HG02981 (cell line): ENCODE results near the gene MAP3K13.

Experiments
- ATAC-seq: cut with Tn5 transposase; IDR thresholded peaks from one replicate; pipeline ENCODE4 v1.9.1; 2021; ENCODE audit warnings: mild to moderate bottlenecking, moderate library complexity; ENCODE audit not compliant: unreplicated experiment

Gene MAP3K13, protein sequence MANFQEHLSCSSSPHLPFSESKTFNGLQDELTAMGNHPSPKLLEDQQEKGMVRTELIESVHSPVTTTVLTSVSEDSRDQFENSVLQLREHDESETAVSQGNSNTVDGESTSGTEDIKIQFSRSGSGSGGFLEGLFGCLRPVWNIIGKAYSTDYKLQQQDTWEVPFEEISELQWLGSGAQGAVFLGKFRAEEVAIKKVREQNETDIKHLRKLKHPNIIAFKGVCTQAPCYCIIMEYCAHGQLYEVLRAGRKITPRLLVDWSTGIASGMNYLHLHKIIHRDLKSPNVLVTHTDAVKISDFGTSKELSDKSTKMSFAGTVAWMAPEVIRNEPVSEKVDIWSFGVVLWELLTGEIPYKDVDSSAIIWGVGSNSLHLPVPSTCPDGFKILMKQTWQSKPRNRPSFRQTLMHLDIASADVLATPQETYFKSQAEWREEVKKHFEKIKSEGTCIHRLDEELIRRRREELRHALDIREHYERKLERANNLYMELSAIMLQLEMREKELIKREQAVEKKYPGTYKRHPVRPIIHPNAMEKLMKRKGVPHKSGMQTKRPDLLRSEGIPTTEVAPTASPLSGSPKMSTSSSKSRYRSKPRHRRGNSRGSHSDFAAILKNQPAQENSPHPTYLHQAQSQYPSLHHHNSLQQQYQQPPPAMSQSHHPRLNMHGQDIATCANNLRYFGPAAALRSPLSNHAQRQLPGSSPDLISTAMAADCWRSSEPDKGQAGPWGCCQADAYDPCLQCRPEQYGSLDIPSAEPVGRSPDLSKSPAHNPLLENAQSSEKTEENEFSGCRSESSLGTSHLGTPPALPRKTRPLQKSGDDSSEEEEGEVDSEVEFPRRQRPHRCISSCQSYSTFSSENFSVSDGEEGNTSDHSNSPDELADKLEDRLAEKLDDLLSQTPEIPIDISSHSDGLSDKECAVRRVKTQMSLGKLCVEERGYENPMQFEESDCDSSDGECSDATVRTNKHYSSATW

DNA sequence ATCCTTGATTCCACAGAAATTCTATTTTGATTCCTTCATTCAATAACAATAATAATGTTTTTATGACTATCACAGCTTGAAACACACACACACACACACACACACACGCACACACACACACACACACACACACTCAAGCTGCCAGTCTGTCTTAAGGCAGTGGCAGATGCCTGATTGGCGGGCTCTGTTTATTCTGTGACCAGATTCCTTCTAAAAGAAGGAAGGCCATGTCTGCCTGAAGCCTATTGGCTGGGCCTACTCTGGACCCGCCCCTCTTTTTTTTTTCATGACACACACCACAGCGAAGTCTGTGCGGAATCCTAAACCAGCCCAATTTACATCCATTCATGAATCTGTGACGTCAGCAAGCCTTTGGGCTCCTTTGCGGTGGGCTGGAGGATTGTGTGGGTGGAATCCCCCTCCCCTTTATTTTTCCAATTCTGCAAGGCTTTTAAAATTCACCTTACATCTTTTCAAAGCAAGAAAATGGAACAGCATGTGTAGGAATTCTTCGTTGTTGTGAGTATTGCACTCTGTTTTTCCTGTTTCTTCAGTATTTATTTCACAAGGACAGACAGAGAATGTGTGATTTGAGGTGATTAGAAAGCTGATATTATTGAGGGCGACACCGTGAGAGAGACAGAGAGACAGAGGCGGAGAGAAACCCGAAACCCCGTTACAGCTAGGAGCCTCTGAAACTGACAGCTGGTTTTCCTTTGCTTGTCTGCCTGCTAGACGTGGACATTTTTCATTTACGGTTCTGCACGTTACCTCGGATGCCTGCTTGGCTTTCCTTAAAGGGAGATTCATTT, at the start of gene MAP3K13:
Gene MAP3K13 (plus strand): TSS at position 287 of the 812 bp plus-strand sequence. CDS start 65,446 bp downstream, outside the sequence.
- peak; percentile 97 for ATAC-seq

DNA sequence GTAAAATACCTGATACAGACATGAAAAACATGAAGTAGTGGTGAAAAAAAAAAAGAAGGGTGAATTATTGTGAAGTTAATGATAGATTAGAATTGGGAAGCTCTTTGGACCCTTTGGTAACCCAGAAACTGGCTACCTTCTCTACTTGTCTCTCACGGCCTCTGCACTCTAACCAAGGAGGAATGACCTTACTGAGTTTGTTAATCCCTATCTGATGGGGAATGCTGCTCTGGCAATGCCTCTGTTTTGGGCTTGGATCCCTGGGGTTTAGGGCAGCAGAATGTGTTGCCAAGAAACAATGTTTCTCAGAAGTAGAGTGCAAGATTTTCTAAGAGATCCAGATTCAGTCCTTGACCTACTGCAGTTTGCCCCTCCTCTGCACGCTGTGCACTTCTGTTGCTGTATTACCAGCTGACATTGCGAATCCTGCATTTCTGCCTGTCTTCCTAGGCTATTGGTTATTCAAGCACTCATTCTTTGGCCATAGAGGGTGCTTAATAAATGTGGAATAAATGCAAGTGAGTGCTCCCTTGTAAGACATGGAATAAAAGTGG, 49.2 kb upstream of the MAP3K13 start:
- ATAC-seq, result no peak

DNA sequence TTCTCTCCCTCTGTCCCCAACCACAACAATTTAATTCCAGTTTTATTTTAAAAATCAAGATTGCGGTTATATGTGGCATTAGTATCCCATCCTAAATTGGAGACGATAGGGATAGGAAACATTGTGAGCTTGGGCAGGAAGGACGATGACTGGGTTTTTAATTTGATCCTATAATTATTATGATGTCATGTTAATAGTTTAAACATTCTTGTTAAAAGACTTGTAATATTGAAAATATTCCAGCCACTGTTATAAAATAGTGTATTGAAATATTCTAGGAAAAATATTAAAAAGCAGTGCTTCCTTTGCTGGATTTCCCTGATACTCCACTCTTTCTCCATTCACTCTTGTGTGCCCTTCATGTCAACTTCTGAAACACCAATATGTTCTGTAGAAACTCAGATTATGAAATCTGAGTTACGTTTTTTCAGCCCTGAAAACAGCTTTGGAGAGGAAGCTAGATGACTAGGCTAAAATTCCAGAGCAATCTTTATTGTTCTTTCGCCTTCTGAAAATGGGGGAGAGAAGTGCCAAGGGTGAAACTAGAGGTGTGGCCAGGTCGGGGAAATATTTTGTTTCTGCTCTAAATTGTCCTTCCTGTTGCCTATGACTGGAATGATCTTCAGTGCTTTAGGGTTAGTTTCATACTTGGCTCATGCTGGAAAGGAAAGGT, 46.1 kb upstream of the MAP3K13 start:
- ATAC-seq, result no peak

DNA sequence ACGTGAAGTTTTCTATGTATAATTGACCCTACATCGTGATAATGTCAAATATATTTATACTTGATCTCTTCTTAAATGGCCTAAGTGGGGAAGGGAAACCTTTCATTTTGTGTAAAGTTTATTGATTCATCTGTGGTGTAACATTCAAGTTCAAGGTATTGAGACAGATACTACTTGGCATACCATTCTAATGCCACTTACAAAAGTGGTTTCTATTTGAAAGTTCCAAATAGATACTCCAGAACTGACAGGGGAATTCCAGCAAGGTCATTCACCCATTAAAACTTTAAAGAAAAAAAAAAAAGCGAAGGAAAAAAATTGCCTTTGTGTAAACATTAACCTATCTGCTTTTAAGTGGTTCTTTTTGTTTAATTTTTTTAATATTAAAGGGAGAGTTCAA, 45.3 kb upstream of the MAP3K13 start:
- peak; percentile 35 for ATAC-seq

DNA sequence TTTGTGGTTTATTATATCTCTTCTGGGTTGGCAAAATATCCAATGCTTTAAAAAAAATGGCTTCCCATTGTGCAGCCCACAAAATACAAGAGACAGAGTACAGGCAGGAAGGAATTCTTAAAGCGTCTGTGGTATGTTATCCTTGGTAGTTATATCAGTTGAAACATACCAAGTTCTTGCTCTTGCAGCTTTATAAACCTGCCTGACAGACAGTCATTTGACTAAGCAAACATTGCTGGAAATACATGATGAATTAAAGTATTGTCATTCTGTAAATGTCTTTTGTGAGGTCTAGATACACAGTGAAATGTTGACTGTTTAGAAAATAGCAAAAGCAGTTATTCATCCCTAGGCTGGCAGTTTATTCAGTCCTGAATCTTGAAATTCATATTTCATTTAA, 44.8 kb upstream of the MAP3K13 start:
- ATAC-seq, result no peak

DNA sequence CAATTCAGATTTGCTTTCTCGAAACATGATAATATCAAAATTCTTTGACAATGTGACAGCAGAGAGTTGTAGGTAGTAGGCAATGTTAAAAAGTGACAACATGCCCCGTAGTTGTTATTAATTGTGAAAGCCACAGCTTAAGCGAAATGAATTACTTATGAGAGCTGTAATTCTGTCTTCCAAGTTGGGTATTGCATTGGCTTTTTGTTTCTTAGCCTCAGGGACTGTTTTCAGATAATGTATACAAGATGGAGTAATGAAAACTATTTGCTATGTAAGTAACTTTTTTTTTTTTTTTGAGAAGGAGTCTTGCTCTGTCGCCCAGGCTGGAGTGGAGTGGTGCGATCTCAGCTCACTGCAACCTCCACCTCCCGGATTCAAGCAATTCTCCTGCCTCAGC, 43.1 kb upstream of the MAP3K13 start:
- ATAC-seq, result no peak

DNA sequence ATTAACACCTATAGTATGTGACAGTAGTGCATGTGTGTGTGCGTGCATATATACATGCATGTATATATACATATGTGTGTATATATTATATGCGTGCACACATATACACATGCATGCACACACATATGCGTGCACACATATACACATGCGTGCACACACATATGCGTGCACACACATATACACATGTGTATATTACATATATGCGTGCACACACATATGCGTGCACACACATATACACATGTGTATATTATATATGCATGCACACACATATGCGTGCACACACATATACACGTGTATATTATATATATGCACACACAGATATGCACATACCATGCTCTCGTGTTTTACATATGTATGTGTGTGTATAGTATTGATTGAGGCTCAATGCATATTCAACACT, 42.0 kb upstream of the MAP3K13 start:
- ATAC-seq, result no peak

DNA sequence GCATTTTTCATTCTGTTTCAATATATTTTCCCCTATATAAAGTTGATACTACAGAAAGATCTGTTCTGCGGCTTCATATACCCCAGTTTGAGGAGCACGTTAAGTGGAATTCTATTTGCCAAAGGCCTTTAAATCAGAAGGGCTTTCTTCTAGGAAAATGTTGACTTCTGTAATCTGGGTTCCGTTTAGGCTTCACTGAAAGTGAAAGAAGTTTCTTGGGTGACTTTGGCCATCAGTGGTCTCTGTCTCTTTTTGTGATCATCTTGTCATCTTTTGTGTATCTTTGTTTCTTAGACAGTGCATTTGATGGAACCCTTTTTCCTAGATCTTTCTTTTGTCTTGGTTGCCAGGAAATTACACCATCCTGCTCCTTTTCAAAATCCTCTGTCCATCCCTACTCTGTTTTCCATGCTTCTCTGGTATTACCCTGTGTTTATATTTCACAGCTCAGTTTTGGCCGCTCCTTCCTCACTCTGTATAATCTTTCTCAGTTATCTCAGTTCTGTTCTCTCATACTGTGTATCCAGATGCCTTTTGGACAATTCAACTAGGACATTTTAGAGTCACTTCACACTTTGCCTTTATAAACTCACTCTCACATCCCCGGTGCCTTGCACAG, 40.7 kb upstream of the MAP3K13 start:
- no peak for ATAC-seq

DNA sequence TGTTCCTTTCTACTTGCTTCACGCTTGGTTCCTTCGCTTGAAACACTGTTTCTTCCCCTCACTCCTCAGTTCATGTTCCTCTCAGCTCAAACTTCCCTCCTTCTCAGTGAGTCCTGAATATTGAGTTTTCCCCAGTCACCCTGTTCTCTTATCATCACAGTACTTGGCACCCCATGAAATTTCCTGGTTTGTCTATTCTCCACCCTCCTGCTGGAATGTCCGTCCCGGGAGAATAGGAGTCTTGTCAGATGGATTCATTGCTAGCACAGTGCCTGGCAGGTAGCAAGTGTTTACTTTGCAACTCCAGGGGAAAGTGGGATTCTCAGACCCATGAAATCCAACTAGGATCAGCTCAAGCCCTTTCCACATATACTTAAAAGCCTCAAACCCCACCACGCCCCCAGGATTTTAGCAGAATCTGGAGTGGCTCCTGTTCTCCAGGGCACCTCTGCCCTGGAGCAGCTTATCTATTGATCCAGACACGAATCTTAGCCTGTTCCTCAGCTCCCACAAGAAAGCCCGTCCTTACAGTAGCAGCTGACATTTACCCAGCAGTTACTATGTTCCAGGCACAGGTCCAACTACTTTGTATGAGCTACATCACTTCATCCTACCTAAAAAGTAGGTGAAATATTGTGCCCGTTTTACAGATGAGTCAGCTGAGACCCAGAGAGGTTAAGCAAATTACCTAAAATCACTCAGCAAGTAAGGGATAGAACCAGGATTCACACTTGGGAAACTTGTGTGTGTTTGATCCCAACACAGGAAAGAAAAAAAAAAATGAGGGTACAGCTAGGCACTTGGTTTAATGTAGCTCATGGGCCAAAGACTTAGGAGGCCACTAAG, 36.8 kb upstream of the MAP3K13 start:
- ATAC-seq, result no peak

DNA sequence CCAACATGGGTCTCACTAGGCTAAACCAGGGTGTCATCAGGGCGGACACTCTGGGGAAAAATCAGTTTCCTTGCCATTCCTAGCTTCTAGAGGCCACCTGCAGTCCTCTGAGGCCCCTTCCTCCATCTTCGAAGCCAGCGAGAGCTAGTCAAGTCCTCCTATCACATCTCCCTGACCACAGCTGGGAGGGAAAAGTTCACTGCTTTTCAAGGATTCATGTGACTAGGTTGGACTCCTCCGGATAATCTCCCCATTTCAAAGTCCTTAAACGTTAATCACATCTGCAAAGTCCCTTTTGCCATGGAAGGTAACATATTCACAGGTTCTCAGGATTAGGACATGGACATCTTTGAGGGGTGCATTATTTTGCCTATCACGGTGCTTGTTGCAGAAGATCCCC, 35.9 kb upstream of the MAP3K13 start:
- ATAC-seq, result no peak

DNA sequence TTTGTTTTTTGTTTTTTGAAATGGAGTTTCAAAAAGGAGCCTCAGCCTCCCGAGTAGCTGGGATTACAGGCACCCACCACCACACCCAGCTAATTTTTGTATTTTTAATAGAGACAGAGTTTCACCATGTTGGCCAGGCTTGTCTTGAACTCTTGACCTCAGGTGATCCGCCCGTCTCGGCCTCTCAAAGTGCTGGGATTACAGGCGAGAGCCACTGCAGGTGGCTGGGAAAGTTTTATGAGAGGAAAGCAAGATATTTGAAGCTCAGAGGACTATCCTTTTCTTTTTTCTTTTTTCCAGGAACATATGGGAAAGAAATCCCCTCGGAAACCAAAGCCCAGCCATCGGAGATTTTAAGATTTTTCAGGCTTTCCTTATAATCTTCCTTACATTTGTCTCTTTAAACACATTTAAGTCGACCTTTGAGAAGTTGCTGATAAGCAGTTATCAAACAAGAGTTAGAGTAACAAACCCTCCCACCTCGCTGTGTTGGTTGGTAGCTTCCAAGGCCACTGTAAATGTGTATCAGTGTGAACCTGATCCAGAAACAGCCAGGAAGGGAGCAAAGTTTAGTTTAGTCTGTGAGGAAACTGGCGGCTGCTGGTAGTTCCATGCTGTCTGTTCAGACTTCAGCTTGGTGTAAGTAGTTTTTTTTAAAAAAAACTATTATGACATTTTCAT, 34.5 kb upstream of the MAP3K13 start:
- ATAC-seq, result no peak

DNA sequence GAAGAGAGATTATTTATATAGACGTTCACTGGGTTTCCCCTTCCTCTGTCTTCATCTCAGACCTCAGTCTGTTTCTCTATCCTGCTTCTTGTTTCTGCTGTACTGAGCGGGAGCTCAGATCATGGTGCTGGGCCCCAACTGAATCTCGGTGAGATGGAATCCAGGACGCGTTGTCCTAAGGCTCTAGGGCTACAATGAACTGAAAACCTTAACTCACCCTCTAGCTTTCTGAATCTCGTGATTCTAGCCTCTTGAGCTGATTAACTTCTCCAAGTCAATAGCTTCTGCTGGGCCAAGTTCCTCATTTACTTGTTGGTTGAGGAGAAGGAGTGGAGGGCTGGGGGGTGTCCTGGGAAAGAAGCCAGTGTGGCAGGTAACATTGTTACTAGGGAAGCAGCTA, 32.7 kb upstream of the MAP3K13 start:
- ATAC-seq, result no peak

DNA sequence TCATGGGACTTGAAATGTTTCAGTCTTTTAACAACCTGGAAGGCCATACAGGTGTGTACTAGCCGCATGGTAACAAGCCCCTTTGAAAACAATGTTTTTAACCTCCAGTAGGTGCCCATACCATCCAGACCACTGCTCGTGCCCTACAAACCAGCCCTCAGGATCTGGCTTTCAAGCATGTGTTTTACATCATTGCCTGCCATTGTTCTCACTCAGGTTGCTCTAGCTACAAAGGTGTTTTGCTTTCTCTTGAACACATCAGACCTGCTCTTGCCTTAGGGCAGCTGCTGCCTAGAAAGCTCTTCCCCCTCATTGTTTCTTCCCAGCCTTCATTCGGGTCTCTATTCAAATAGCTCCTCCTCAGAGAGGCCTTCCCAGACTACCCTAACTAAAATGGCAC, 32.3 kb upstream of the MAP3K13 start:
- no peak for ATAC-seq

DNA sequence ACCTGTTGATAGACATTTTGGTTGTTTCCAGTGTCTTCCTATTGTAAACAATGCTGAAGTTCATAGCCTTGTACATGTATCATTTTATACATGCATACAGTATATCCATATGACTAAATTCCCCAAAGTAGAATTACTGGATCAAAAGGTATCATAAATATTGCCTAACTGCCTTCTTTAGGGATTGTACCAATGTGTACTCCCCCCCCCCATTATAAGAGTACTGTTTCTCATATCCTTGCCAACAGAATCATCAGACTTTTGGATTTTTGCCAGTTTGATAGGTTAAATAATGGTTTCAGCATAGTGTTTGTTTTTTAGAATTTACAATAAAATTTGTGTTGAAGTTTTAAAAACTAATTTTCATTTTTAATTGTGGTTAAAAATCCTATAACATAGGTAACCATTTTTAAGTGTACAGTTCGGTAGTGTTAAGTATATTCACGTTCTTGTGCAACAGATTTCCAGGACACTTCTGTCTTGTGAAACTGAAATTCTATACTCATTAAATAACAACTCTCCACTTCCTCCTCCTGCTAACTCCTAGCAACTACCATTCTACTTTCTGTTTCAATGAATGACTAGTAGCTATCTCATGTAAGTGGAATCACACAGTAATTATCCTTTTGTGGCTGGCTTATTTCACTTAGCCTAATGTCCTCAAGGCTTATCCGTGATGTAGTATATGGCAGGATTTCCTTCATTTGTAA, 30.8 kb upstream of the MAP3K13 start:
- peak; percentile 99 for ATAC-seq

DNA sequence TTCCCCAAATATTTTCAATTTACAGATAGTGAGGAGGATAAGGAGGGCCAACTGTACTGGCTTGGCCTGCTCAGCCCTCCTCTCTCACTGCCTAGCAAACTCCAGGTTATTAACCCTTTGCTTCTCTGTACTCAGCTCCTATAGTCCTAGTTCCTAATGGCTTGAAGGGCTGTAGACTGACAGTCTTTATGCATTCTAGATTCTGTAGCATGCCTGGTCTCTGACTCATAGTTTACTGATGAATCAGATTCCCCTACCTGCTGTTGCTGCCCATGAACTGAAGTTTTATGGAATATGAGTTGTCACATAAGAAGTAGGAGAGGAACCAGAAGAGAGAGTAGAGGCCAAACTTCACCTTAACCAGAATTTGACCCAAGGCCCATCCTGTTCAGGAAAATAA, 27.1 kb upstream of the MAP3K13 start:
- ATAC-seq, result no peak

DNA sequence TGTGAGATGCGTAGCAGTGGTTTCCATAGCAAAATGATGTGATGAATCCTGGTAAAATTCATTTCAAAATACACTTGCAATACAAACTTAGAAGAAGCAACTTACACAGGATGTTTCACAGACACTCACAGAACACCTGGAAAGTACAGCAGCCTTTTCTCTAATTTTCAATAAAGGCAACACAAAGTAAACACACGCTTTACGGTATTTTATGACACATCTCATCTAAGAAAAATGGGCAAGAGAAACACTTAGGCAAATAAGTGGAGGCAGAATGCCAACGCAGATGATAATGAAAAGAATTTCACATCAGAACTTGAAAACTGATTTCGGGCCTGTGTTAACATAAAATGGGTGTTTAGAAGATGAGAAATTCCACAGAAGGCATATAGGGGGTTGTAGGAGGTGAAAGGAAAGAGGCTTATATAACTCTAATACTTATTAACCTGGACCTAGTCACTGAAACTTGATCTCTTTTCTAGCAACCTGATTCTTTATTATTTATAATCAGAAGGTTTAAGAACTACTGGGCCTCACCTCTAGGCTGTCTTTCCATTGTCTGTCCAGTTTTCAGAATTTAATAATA, 25.6 kb upstream of the MAP3K13 start:
- ATAC-seq, result no peak

DNA sequence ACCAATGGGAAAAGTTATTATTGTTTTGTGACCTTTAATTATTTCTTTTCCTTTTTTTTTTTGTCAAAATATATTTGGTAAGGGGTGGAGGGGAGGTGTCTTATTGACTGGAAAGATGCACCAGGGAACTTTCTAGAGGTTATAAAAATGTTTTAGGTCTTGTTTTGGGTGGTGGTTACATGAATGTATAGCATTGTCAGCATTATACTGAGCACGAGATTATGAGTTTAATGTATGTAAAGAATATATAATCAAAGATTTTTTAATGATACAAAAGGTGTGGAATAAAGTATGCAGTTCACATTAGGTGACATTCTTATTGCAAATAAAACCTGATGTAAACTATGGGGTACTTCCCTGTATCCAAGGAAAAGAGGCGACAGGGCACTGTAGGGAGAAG, 23.0 kb upstream of the MAP3K13 start:
- no peak for ATAC-seq
